SH-SY5Y (cell line): ENCODE data around the gene TUBB4B.

Experiments used
- GATA2 ChIP-seq: IDR thresholded peaks from 2 replicates; pipeline ENCODE4 v1.6.1; 2011; ENCODE audit warnings: mild to moderate bottlenecking, low read depth, low read length
- GATA3 ChIP-seq: IDR thresholded peaks from 2 replicates; pipeline ENCODE4 v1.6.1; 2011; ENCODE audit warnings: low read depth, mild to moderate bottlenecking, low read length, moderate library complexity

- TF ChIP-seq GATA2: no peak
- TF ChIP-seq GATA3: no peak
Measured at GRCh38 chr9:137273095-137273490, 32.0 kb downstream of the TUBB4B start.
